SK-N-MC (cell line): Measurements from ENCODE around the gene MEPE.

ENCODE experiments used
- EZH2 ChIP-seq: fragments of 200-600 bp; sonication (generic); IDR thresholded peaks from one replicate; pipeline ENCODE4 v1.6.1; 2017; ENCODE audit warnings: antibody characterized with exemption
- POLR2AphosphoS5 ChIP-seq: IDR thresholded peaks from 2 replicates; pipeline ENCODE4 v1.6.1; 2012; ENCODE audit warnings: mild to moderate bottlenecking, low read depth, low read length, borderline replicate concordance

- no peak for TF ChIP-seq POLR2AphosphoS5
- TF ChIP-seq EZH2: no peak
These were observed 16.0 kb downstream of the MEPE start for GRCh38 chr4:87848622-87849351.
